Cardiac muscle cell (in vitro differentiated cells and primary cell): ENCODE results near the gene HMCN1. TPM values are rescaled to one million over a fixed set of nuclear protein-coding genes. Genes with fewer than 3 reads are reported as not detected.

Experiments
- DNase-seq, 2 donors: peaks; one replicate each; pipeline versions ENCODE4 v3.0.0 to v3.0.0-alpha.2; 2010 to 2017; ENCODE audit warnings: low read depth in 1 of 2, low spot score in 1 of 2
- H3K27ac ChIP-seq: fragments of 200-600 bp; sonication (generic); 2 replicates; pipeline ENCODE4 v1.5.1; 2016
- H3K27me3 ChIP-seq: fragments of 200-600 bp; sonication (generic); 2 replicates; pipeline ENCODE4 v1.6.0; 2016; ENCODE audit warnings: control low read depth
- H3K36me3 ChIP-seq: fragments of 200-600 bp; sonication (generic); 2 replicates; pipeline ENCODE4 v1.5.1; 2016; ENCODE audit warnings: control low read depth
- H3K4me1 ChIP-seq: fragments of 200-600 bp; sonication (generic); 2 replicates; pipeline ENCODE4 v1.8.1; 2017; ENCODE audit warnings: low read depth, mild to moderate bottlenecking, mixed run types
- H3K4me3 ChIP-seq: fragments of 200-600 bp; sonication (generic); 2 replicates; pipeline ENCODE4 v1.5.1; 2016; ENCODE audit warnings: mild to moderate bottlenecking
- H3K9me3 ChIP-seq: fragments of 200-600 bp; sonication (generic); 2 replicates; pipeline ENCODE4 v1.5.1; 2017; ENCODE audit warnings: low read depth, mild to moderate bottlenecking, control low read depth
- polyA plus RNA-seq: library from polyadenylated mRNA; unstranded; fragments of >200 nt; fragmentation: Nextera tagmentation; extraction: Ambion mirVana; gene quantifications from 2 replicates; pipeline ENCODE4 v1.2.1, GENCODE V29; 2016
- total RNA-seq: library from RNA; depleted of rRNA; stranded (reverse); fragments of >200 nt; gene quantifications from 2 replicates; pipeline ENCODE4 v1.2.3, GENCODE V29; 2016
- TF ChIP-seq, protein P1 (sequence below): IDR thresholded peaks from 2 replicates; pipeline ENCODE4 v1.5.1; 2012; ENCODE audit warnings: low read depth, mild to moderate bottlenecking, low read length

HMCN1 gene
- total and polyA plus RNA-seq, 2 experiments from 2014 or later, result 4.9 to 28.5 TPM

DNA sequence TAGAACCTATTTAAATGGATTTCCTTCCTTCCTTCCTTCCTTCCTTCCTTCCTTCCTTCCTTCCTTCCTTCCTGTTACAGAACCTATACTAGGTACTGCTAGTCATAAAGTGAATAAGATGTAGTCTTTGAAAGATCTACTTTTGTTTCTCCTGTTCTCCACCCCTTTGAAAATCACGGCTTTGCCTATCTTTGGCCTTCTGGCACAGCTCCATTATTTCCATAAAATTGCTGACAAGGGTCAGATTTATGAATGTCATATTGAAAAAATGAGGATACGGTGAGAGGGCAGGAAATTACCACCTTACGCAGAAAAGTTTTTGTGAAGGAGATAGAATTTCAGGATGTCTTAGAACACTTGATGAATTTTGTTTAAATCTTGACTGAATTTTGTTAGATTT lies 18.1 kb upstream of the HMCN1 start:
- TF ChIP-seq, protein P1, sequence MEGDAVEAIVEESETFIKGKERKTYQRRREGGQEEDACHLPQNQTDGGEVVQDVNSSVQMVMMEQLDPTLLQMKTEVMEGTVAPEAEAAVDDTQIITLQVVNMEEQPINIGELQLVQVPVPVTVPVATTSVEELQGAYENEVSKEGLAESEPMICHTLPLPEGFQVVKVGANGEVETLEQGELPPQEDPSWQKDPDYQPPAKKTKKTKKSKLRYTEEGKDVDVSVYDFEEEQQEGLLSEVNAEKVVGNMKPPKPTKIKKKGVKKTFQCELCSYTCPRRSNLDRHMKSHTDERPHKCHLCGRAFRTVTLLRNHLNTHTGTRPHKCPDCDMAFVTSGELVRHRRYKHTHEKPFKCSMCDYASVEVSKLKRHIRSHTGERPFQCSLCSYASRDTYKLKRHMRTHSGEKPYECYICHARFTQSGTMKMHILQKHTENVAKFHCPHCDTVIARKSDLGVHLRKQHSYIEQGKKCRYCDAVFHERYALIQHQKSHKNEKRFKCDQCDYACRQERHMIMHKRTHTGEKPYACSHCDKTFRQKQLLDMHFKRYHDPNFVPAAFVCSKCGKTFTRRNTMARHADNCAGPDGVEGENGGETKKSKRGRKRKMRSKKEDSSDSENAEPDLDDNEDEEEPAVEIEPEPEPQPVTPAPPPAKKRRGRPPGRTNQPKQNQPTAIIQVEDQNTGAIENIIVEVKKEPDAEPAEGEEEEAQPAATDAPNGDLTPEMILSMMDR, result no peak
- Histone ChIP-seq H3K27me3 (no peaks in the 10 kb centered on the region), H3K27ac (no peak overlapping the region), H3K36me3 (no peaks in the 10 kb centered on the region), H3K4me3 (no peak overlapping the region), H3K4me1 (no peaks in the 10 kb centered on the region), H3K9me3 (no peaks in the 10 kb centered on the region)
- no peak for DNase-seq

DNA sequence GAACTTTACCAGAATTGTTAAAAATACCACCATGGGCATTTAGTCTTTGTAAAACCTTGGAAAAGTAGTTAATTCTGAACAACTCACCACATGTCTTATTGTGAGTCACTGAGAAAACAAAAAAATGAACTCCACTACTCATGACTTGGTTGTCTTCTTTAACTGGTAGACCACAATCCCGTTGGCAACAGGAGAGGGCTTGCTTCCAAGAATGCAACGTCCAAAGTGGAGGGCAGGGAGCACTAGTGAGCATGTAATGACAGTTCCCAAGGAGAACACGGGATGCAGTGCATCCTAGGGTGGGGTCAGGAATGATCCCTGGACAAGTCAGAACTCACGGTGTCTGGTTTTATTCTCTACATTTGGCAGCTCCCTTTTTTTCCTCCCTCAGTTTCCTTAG lies 15.2 kb upstream of the HMCN1 start:
- no peak overlapping the region for H3K27ac ChIP-seq
- TF ChIP-seq, protein P1, result peak; percentile 36

DNA sequence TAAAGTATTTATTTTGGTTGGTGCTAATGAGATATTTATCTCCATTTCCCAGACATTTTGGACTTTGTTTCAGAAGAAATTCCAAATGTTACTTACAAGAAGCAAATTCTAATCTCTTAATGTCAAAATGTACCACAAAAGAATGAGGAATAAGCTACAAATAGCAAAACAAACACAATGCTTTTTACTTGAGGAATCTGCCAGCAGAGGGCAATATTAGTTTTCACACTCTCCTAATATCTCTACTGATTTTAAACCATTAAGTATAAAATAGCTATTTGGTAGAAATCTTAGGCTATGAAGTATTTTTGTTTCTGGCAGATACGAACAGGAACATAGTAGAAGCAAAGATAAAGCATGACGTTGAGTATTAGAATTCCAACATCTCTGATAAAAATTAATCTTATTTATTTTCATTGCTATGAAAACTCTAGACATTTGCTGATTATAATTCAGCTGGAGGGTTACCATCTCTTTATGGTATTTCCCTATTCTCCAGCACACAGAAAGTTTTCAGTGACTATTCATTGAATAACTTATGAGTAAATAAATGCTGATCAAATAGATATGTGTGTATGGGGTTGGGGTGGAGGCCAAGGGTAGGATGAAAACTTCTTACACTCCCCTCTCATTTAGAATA lies 13.4 kb upstream of the HMCN1 start:
- Histone ChIP-seq H3K27ac (no peak overlapping the region), H3K4me1 (no peaks in the 10 kb centered on the region), H3K4me3 (no peak overlapping the region), H3K27me3 (no peaks in the 10 kb centered on the region), H3K36me3 (no peaks in the 10 kb centered on the region), H3K9me3 (no peaks in the 10 kb centered on the region)
- peak; percentile 46 to 86 for DNase-seq
- TF ChIP-seq, protein P1, result peak; percentile 62

More for the DNA sequence above, 15.2 kb upstream of the HMCN1 start:
- Histone ChIP-seq H3K4me3 (no peak overlapping the region), H3K4me1 (no peaks in the 10 kb centered on the region), H3K9me3 (no peaks in the 10 kb centered on the region), H3K27me3 (no peaks in the 10 kb centered on the region), H3K36me3 (no peaks in the 10 kb centered on the region)
- DNase-seq, result peak; percentile 18 to 84

DNA sequence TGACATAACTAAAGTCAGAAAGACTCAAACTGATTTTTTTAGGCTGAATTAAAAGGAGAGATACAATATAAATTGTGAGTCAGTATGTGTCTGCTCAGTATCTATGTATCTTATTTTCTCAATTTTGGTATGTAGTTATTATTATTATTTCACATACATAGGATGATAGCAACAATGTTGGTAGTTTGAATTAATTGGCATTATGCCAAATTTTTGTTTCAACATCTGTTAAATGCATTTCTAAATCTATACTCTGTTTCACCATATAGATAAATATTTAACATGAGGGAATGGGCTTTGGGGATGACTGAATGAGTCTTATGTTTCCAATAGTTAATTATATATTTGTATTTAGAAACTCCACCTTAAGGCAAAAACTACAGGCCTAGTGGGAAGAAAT lies 12.6 kb upstream of the HMCN1 start:
- no peak for DNase-seq

DNA sequence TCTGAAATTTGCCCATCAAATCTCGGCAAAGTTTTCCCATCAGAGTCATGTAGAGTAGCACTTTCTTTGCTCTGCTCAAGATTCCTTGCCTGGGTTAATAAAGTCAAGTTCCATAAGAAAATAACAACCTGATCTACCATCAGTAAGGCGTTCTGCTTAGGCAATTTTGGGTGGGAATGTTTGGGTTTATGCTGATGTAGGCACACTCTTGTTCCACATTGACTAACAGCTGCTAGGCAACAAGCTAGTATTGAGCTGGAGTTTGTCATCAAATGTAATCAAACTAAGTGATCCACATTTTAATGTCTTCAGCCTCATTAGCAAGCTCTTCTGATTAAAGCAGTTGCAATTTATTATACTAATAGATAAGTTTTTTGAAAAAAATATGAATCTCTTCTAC lies 12.1 kb upstream of the HMCN1 start:
- Histone ChIP-seq H3K4me1 (no peaks in the 10 kb centered on the region), H3K9me3 (no peaks in the 10 kb centered on the region), H3K4me3 (no peak overlapping the region), H3K27ac (no peak overlapping the region), H3K27me3 (no peaks in the 10 kb centered on the region), H3K36me3 (no peaks in the 10 kb centered on the region)
- no peak for DNase-seq
- TF ChIP-seq, protein P1, result no peak

More for the DNA sequence above, 12.6 kb upstream of the HMCN1 start:
- Histone ChIP-seq H3K4me3 (no peak overlapping the region), H3K27ac (no peak overlapping the region), H3K27me3 (no peaks in the 10 kb centered on the region), H3K36me3 (no peaks in the 10 kb centered on the region), H3K9me3 (no peaks in the 10 kb centered on the region), H3K4me1 (no peaks in the 10 kb centered on the region)
- TF ChIP-seq, protein P1, result no peak
